MM.1S (cell line): ENCODE results near the gene GRPR.

Source experiments
- DNase-seq: peaks from one replicate; pipeline ENCODE4 v3.0.0-alpha.2; 2015
- H2AFZ ChIP-seq: fragments of 300-600 bp; sonication (generic); 2 replicates; pipeline ENCODE4 v1.6.0; 2016; ENCODE audit warnings: antibody characterized with exemption, low read length
- H3F3A ChIP-seq: fragments of 300-600 bp; sonication (generic); 2 replicates; pipeline ENCODE4 v1.6.1; 2016; ENCODE audit warnings: mild to moderate bottlenecking, antibody characterized with exemption, low read length, moderate library complexity, mixed read lengths; ENCODE audit not compliant: insufficient read depth
- H3K27ac ChIP-seq: fragments of 300-600 bp; sonication (generic); 2 replicates; pipeline ENCODE4 v1.5.1; 2016; ENCODE audit warnings: mild to moderate bottlenecking, low read length
- H3K27me3 ChIP-seq: fragments of 300-600 bp; sonication (generic); replicated peaks from 2 replicates; pipeline ENCODE4 v1.6.0; 2016; ENCODE audit warnings: low read length; ENCODE audit not compliant: insufficient read depth
- H3K36me3 ChIP-seq: fragments of 300-600 bp; sonication (generic); replicated peaks from 2 replicates; pipeline ENCODE4 v1.6.1; 2016; ENCODE audit warnings: mild to moderate bottlenecking, low read length, mixed read lengths; ENCODE audit not compliant: insufficient read depth
- H3K4me1 ChIP-seq: fragments of 300-600 bp; sonication (generic); 2 replicates; pipeline ENCODE4 v1.6.1; 2016; ENCODE audit warnings: low read length, mixed read lengths
- H3K4me2 ChIP-seq: fragments of 300-600 bp; sonication (generic); 2 replicates; pipeline ENCODE4 v1.6.0; 2016; ENCODE audit warnings: low read depth, low read length
- H3K4me3 ChIP-seq: fragments of 300-600 bp; sonication (generic); 2 replicates; pipeline ENCODE4 v1.5.1; 2016; ENCODE audit warnings: low read length, mixed read lengths
- H3K79me2 ChIP-seq: fragments of 300-600 bp; sonication (generic); 2 replicates; pipeline ENCODE4 v1.6.1; 2016; ENCODE audit warnings: mixed run types, low read length, mixed read lengths
- H3K9ac ChIP-seq: fragments of 300-600 bp; sonication (generic); 2 replicates; pipeline ENCODE4 v1.6.1; 2016; ENCODE audit warnings: low read length, mixed read lengths
- H3K9me2 ChIP-seq: fragments of 300-600 bp; sonication (generic); replicated peaks from 2 replicates; pipeline ENCODE4 v1.6.1; 2016; ENCODE audit warnings: mild to moderate bottlenecking, low read length, mixed read lengths; ENCODE audit not compliant: insufficient read depth
- H3K9me3 ChIP-seq: fragments of 300-600 bp; sonication (generic); replicated peaks from 2 replicates; pipeline ENCODE4 v1.6.1; 2016; ENCODE audit warnings: mild to moderate bottlenecking, low read length, mixed read lengths; ENCODE audit not compliant: insufficient read depth
- H4K20me1 ChIP-seq: fragments of 300-600 bp; sonication (generic); 2 replicates; pipeline ENCODE4 v1.6.1; 2016; ENCODE audit warnings: mild to moderate bottlenecking, low read length, moderate library complexity, mixed read lengths; ENCODE audit not compliant: insufficient read depth
- EZH2 ChIP-seq: fragments of 300-600 bp; sonication (generic); optimal IDR thresholded peaks from 2 replicates; pipeline ENCODE3; 2017; ENCODE audit warnings: low read depth, mild to moderate bottlenecking, antibody characterized with exemption, low read length, mixed read lengths
- EZH2phosphoT487 ChIP-seq: fragments of 300-600 bp; sonication (generic); IDR thresholded peaks from 2 replicates; pipeline ENCODE4 v1.6.1; 2018; ENCODE audit warnings: antibody characterized with exemption, low read length
- TF ChIP-seq, protein P1 (sequence below): fragments of 300-600 bp; sonication (generic); IDR thresholded peaks from 2 replicates; pipeline ENCODE4 v1.5.1; 2016; ENCODE audit warnings: antibody characterized with exemption, low read length, mixed read lengths

Gene GRPR

DNA sequence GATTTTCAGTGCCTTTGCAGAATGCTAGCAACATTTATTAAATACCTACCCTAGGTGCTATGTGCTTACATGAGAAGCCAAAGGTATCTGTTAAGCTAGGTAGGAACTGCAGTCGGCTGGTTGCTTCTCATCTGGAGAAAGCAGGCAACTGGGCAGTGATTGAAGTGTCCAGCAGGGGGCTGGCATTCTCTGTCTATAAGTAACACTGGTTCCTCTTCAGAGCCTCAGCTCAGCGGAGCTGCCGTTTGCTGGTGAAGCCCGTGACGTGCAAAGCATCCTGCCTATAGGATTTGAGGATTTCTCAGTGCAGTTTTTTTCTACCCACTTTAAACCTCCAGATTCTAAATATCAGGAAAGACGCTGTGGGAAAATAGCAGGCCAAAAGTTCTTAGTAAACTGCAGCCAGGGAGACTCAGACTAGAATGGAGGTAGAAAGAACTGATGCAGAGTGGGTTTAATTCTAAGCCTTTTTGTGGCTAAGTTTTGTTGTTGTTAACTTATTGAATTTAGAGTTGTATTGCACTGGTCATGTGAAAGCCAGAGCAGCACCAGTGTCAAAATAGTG, at the start of gene GRPR:
TSS of gene GRPR (plus strand) at position 344 of the 565 bp plus-strand sequence. CDS start 389 bp downstream, outside the sequence.
- TF ChIP-seq, protein P1, sequence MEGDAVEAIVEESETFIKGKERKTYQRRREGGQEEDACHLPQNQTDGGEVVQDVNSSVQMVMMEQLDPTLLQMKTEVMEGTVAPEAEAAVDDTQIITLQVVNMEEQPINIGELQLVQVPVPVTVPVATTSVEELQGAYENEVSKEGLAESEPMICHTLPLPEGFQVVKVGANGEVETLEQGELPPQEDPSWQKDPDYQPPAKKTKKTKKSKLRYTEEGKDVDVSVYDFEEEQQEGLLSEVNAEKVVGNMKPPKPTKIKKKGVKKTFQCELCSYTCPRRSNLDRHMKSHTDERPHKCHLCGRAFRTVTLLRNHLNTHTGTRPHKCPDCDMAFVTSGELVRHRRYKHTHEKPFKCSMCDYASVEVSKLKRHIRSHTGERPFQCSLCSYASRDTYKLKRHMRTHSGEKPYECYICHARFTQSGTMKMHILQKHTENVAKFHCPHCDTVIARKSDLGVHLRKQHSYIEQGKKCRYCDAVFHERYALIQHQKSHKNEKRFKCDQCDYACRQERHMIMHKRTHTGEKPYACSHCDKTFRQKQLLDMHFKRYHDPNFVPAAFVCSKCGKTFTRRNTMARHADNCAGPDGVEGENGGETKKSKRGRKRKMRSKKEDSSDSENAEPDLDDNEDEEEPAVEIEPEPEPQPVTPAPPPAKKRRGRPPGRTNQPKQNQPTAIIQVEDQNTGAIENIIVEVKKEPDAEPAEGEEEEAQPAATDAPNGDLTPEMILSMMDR = peak; percentile 52
- no peak for TF ChIP-seq EZH2phosphoT487
- no peak for TF ChIP-seq EZH2
- H3K9me2 ChIP-seq = no peaks in the 10 kb centered on the region
- H3K4me1 ChIP-seq = peaks cover 23% of the 10 kb centered on the region
- H3K4me2 ChIP-seq = no peak within 1 kb of the TSS
- H3K9me3 ChIP-seq = no peaks in the 10 kb centered on the region
- no peaks in the 10 kb centered on the region for H3K36me3 ChIP-seq
- peaks cover 50% of the 10 kb centered on the region for H3K27me3 ChIP-seq
- H4K20me1 ChIP-seq = no peaks in the 10 kb centered on the region
- no peak within 1 kb of the TSS for H3K4me3 ChIP-seq
- H3K9ac ChIP-seq = no peak within 1 kb of the TSS
- DNase-seq = peak; percentile 66
- no peak within 1 kb of the TSS for H2AFZ ChIP-seq
- no peaks in the 10 kb centered on the region for H3K79me2 ChIP-seq
- peaks cover 21% of the 10 kb centered on the region for H3F3A ChIP-seq
- H3K27ac ChIP-seq = no peak within 1 kb of the TSS

DNA sequence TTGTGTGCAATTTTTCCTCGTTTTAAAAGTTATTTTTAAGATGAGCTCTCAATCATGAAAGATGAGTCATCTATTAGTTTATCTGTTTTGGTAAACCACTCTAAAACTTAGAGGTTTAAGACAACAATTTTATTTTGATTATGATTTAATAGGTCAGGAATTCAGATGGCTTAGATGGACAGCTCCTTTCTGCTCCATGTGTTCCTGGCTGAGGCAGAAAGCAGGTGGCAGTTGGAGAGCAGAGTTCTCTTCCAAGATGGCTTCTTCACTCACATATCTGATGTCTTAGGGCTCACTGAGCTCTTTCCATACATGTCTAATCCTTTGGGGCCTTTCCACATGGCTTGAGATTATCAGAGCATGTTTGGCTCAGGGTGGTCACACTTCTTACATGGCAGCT, 48.3 kb upstream of the GRPR start:
- Histone ChIP-seq H3K4me1 (no peaks in the 10 kb centered on the region), H3F3A (no peaks in the 10 kb centered on the region), H3K4me2 (no peak overlapping the region), H3K9me3 (no peaks in the 10 kb centered on the region), H3K27ac (no peak overlapping the region), H3K36me3 (no peaks in the 10 kb centered on the region), H3K9ac (no peak overlapping the region), H3K27me3 (no peaks in the 10 kb centered on the region), H3K9me2 (no peaks in the 10 kb centered on the region), H3K4me3 (no peak overlapping the region), H2AFZ (no peak overlapping the region), H4K20me1 (no peaks in the 10 kb centered on the region), H3K79me2 (no peaks in the 10 kb centered on the region)
- no peak for DNase-seq
- TF ChIP-seq EZH2phosphoT487 = no peak
- TF ChIP-seq, protein P1 = no peak
- no peak for TF ChIP-seq EZH2

DNA sequence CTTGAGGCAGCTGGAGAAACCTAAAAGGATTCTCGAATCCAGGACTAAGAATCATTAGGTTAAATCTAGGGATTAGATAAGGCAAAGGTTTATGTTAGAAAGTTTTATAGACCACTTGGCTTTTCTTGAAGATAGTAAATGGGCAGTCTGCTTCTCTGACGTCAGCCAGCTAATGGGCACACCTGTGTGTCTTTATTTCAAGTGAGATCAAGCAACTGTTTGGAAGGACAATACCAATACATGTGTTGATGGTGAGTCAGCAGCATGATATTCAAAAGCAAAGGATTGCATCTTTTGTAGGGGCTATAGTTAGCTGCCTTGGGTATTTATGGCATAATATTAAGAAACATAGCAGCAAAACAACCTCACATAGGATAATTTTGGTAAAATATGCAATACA, 46.5 kb upstream of the GRPR start:
- Histone ChIP-seq H3F3A (no peaks in the 10 kb centered on the region), H3K27ac (no peak overlapping the region), H3K9me3 (no peaks in the 10 kb centered on the region), H3K9ac (no peak overlapping the region), H3K27me3 (no peaks in the 10 kb centered on the region), H3K79me2 (no peaks in the 10 kb centered on the region), H3K4me2 (no peak overlapping the region), H3K4me3 (no peak overlapping the region), H2AFZ (no peak overlapping the region), H3K4me1 (no peaks in the 10 kb centered on the region), H3K36me3 (no peaks in the 10 kb centered on the region), H4K20me1 (no peaks in the 10 kb centered on the region), H3K9me2 (no peaks in the 10 kb centered on the region)
- no peak for DNase-seq
- TF ChIP-seq, protein P1 = no peak
- TF ChIP-seq EZH2phosphoT487 = no peak
- TF ChIP-seq EZH2 = no peak
